Keratinocyte (primary cell): ENCODE measurements around the gene TCERG1. TPM values are rescaled to one million over a fixed set of nuclear protein-coding genes. Genes with fewer than 3 reads are reported as not detected.

Experiments
- DNase-seq: peaks from one replicate; pipeline ENCODE4 v3.0.0-alpha.2; 2011; ENCODE audit warnings: low read depth, missing footprints, low spot score
- FAIRE-seq: peaks from 2 replicates; lab custom pipeline; 2011; peaks lifted over from hg19 to GRCh38; lab: Jason Lieb, UNC
- H2AFZ ChIP-seq: 2 replicates; pipeline ENCODE4 v1.6.0; 2012; ENCODE audit warnings: low read length, control low read depth, inconsistent platforms; ENCODE audit not compliant: control insufficient read depth
- H3K27ac ChIP-seq: 2 replicates; pipeline ENCODE4 v1.5.1; 2011; ENCODE audit warnings: low read length; ENCODE audit not compliant: control insufficient read depth, insufficient read depth
- H3K27me3 ChIP-seq: 3 replicates; pipeline ENCODE4 v1.6.0; 2011; ENCODE audit warnings: low read length; ENCODE audit not compliant: control insufficient read depth, insufficient read depth; ENCODE audit errors: extremely low read depth
- H3K36me3 ChIP-seq, 2 experiments: 2 replicates in 1 of 2; 3 replicates in 1 of 2; pipeline ENCODE4 v1.5.1; 2011; ENCODE audit warnings: low read length in 2 of 2, mild to moderate bottlenecking in 1 of 2; ENCODE audit not compliant: control insufficient read depth in 2 of 2, insufficient read depth in 2 of 2; ENCODE audit errors: extremely low read depth in 1 of 2
- H3K4me1 ChIP-seq: 3 replicates; pipeline ENCODE4 v1.5.1; 2011; ENCODE audit warnings: low read length; ENCODE audit not compliant: control insufficient read depth, insufficient read depth; ENCODE audit errors: extremely low read depth
- H3K4me2 ChIP-seq: 3 replicates; pipeline ENCODE4 v1.6.0; 2011; ENCODE audit warnings: low read depth, low read length; ENCODE audit not compliant: control insufficient read depth, insufficient read depth; ENCODE audit errors: extremely low read depth
- H3K4me3 ChIP-seq, 3 experiments: fragments of 200-600 bp in 1 of 3; sonication (generic) in 1 of 3; 2 replicates in 2 of 3; 3 replicates in 1 of 3; pipeline ENCODE4 v1.5.1; 2011 to 2016; ENCODE audit warnings: low read length in 3 of 3, mild to moderate bottlenecking in 3 of 3, control low read depth in 2 of 3, inconsistent platforms in 1 of 3, low read depth in 1 of 3, mixed read lengths in 1 of 3, mixed run types in 1 of 3, moderate library complexity in 1 of 3; ENCODE audit not compliant: control insufficient read depth in 2 of 3, insufficient read depth in 2 of 3; ENCODE audit errors: extremely low read depth in 1 of 3
- H3K79me2 ChIP-seq: 2 replicates; pipeline ENCODE4 v1.6.0; 2012; ENCODE audit warnings: low read length; ENCODE audit not compliant: control insufficient read depth, insufficient read depth
- H3K9ac ChIP-seq: 3 replicates; pipeline ENCODE4 v1.6.0; 2011; ENCODE audit warnings: low read length; ENCODE audit not compliant: control insufficient read depth, insufficient read depth; ENCODE audit errors: extremely low read depth
- H3K9me1 ChIP-seq: 3 replicates; pipeline ENCODE4 v1.6.0; 2011; ENCODE audit warnings: low read length; ENCODE audit not compliant: control insufficient read depth, insufficient read depth; ENCODE audit errors: extremely low read depth
- H3K9me3 ChIP-seq: 2 replicates; pipeline ENCODE4 v1.5.1; 2012; ENCODE audit warnings: low read depth, low read length; ENCODE audit not compliant: control insufficient read depth
- H4K20me1 ChIP-seq: 3 replicates; pipeline ENCODE4 v1.6.0; 2011; ENCODE audit warnings: low read length; ENCODE audit not compliant: control insufficient read depth, insufficient read depth; ENCODE audit errors: extremely low read depth
- EZH2 ChIP-seq: IDR thresholded peaks from one replicate; pipeline ENCODE4 v1.6.1; 2012; ENCODE audit warnings: inconsistent platforms, mild to moderate bottlenecking, low read length, moderate library complexity
- dilution Hi-C: fragments of 300-500 bp; cut with MboI; formaldehyde crosslinking; loops from one replicate; pipeline ENCODE4 v1.7.0; 2020; ENCODE audit warnings: low sequenced_read_pairs; ENCODE audit not compliant: extremely low pct_ligation_motif_present
- polyA plus RNA-seq, 5 experiments: library from polyadenylated mRNA; depleted of rRNA in 3 of 5; stranded (reverse) in 3 of 5; stranded (forward) in 1 of 5; unstranded in 1 of 5; fragments of >200 nt; gene quantifications; 1 replicate in 1 of 5; 2 replicates in 3 of 5; 3 replicates in 1 of 5; pipeline versions ENCODE4 v1.2.1 to v1.2.3, GENCODE V29; 2011 to 2012; ENCODE audit warnings: missing spikeins in 2 of 5, low read depth in 1 of 5, low replicate concordance in 1 of 5
- TF ChIP-seq, protein P1 (sequence below), 3 experiments: IDR thresholded peaks in 1 of 3; conservative IDR thresholded peaks in 1 of 3; optimal IDR thresholded peaks in 1 of 3; 2 replicates in 2 of 3; 3 replicates in 1 of 3; pipeline versions ENCODE3 to v1.5.1; 2011; ENCODE audit warnings: low read length in 3 of 3, mild to moderate bottlenecking in 3 of 3, moderate library complexity in 2 of 3, control low read depth in 1 of 3, inconsistent platforms in 1 of 3; ENCODE audit not compliant: insufficient read depth in 2 of 3; ENCODE audit errors: extremely low read depth in 1 of 3

TCERG1 gene
- polyA plus RNA-seq, 1 donor (not counting 4 experiments of a cell fraction or from before 2014, with no cell fraction given) = 71.6 TPM

DNA sequence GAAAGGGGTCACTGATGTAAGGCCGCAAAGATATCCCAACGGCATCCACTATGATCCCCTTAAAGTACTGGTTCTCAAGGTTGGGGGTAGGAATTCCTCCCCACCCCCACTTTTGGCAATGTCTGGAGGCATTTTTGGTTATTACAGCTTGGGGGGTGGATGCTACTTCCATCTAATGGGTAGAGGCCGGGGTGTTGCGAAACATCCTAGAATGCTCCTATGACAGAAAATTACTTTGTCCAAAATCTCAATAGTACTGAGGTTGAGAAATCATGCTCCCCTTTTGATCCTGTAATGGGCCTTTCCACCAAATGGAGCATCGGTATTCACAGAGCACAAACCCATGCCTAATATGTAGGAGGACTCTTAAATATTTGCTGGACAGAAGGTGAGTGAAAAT lies 20.8 kb upstream of the TCERG1 start:
- no peaks in the 10 kb centered on the region for H3K9me1 ChIP-seq
- no peaks in the 10 kb centered on the region for H3K79me2 ChIP-seq
- H3K9ac ChIP-seq = no peak overlapping the region
- no peak overlapping the region for H3K4me2 ChIP-seq
- FAIRE-seq (no peak), DNase-seq (no peak)
- no peak overlapping the region for H3K4me3 ChIP-seq
- H3K4me1 ChIP-seq = peaks cover 18% of the 10 kb centered on the region
- H3K27me3 ChIP-seq = no peaks in the 10 kb centered on the region
- no peaks in the 10 kb centered on the region for H3K36me3 ChIP-seq
- H2AFZ ChIP-seq = no peak overlapping the region
- H3K27ac ChIP-seq = no peak overlapping the region
- no peaks in the 10 kb centered on the region for H4K20me1 ChIP-seq
- no peak for TF ChIP-seq EZH2
- TF ChIP-seq, protein P1, sequence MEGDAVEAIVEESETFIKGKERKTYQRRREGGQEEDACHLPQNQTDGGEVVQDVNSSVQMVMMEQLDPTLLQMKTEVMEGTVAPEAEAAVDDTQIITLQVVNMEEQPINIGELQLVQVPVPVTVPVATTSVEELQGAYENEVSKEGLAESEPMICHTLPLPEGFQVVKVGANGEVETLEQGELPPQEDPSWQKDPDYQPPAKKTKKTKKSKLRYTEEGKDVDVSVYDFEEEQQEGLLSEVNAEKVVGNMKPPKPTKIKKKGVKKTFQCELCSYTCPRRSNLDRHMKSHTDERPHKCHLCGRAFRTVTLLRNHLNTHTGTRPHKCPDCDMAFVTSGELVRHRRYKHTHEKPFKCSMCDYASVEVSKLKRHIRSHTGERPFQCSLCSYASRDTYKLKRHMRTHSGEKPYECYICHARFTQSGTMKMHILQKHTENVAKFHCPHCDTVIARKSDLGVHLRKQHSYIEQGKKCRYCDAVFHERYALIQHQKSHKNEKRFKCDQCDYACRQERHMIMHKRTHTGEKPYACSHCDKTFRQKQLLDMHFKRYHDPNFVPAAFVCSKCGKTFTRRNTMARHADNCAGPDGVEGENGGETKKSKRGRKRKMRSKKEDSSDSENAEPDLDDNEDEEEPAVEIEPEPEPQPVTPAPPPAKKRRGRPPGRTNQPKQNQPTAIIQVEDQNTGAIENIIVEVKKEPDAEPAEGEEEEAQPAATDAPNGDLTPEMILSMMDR (optimal IDR thresholded peaks at IDR 0.05 in 1 of 3, IDR thresholded peaks at IDR 0.05 in 1 of 3, conservative IDR thresholded peaks at IDR 0.05 in 1 of 3; ENCODE audit: extremely low read depth in 1 of 3, insufficient read depth in 2 of 3, low read length in 3 of 3) = no peak
- dilution Hi-C loops = no loop called here
- no peaks in the 10 kb centered on the region for H3K9me3 ChIP-seq

DNA sequence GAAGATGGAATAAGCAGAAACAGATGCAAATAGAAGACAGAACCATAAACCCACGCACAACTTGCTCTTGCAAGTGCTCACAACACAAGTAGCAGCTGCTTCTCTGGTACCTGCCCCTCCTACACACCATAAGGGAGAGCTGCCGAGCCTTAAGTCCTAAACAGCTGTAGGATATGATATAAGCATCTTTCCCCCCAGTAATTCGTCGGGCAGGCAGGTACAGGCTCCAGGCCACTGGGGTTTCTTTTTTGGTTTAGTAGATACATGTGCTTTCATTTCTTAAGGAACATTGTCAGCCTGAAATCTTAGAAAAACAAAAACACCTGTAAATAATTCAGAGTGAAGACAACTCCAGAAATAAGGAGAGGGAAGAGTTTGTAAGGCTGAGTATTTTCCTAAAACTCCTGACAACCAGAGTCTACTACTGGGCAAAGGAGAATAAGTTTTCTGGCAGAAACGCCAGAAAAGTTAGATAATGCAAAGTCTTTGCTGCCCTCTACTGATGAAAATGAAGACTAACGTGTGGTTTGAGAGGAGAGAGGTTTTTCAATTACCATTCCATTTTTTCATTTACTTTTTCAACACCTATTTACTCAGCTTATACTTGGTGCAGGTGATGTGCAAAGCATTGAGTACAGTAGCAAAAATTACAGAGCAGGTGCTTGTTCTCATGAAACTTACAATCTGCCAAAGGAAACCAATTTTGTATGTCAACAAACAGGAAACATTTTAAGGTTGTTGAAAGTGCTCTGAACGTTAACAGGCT lies 20.1 kb upstream of the TCERG1 start:
- Histone ChIP-seq H3K36me3 (no peaks in the 10 kb centered on the region), H3K9ac (no peak overlapping the region), H3K9me3 (no peaks in the 10 kb centered on the region), H3K27ac (no peak overlapping the region), H3K27me3 (no peaks in the 10 kb centered on the region), H3K4me2 (peak overlapping the region; percentile 39), H3K79me2 (no peaks in the 10 kb centered on the region), H4K20me1 (no peaks in the 10 kb centered on the region), H3K4me3 (no peak overlapping the region), H3K9me1 (no peaks in the 10 kb centered on the region), H2AFZ (peak overlapping the region; percentile 56), H3K4me1 (peaks cover 18% of the 10 kb centered on the region)
- TF ChIP-seq, protein P1 (optimal IDR thresholded peaks at IDR 0.05 in 1 of 3, IDR thresholded peaks at IDR 0.05 in 1 of 3, conservative IDR thresholded peaks at IDR 0.05 in 1 of 3; ENCODE audit: extremely low read depth in 1 of 3, insufficient read depth in 2 of 3, low read length in 3 of 3) = peak in 2 of 3 experiments; percentile 49 to 63
- no peak for TF ChIP-seq EZH2
- dilution Hi-C loops = no loop called here
- DNase-seq = no peak
- FAIRE-seq = peak; percentile 61
